Measurements from ENCODE around the gene KLK6. TPM values are rescaled to one million over a fixed set of nuclear protein-coding genes. Genes with fewer than 3 reads are reported as not detected.

Gene KLK6
- total RNA-seq, 1 experiment from 2014 or later, result 1.5 TPM

DNA sequence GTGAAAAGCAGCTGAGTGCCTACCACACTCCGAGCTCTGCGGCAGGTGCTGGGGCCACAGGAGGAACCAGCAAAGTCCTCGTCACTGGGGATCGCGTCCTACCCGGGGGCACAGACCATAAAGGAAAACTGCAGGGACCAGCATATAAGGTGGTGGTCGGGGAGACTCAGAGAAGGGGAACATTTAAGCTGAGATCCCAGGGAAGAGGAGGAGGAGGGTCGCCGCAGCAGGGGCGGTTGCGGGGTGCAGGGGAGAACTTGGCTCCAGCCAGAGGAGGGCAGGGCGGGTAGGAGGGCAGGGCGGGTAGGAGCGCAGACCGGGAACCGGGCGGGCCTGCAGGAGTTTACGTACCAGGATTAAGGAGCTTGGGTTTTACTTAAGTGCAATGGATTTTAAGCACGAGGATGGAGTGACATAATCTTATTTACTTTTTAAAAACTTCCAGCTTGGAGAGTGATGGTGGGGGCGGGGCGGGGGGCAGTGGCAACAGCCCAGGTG lies 57.2 kb downstream of the KLK6 start:
- DNase-seq, result no peak
- intact Hi-C loops (cut with micrococcal nuclease; ENCODE audit: unreplicated experiment), result no loop called here
- Mint-ChIP-seq H3K27me3 (ENCODE audit: insufficient read depth, unreplicated experiment) (peaks cover 13% of the 10 kb centered on the region), H3K36me3 (ENCODE audit: insufficient read depth, unreplicated experiment) (no peaks in the 10 kb centered on the region), H3K9me3 (ENCODE audit: unreplicated experiment) (no peaks in the 10 kb centered on the region), H3K4me3 (ENCODE audit: unreplicated experiment) (no peak overlapping the region), H3K27ac (ENCODE audit: unreplicated experiment) (no peak overlapping the region), H3K4me1 (ENCODE audit: low read depth, unreplicated experiment) (no peaks in the 10 kb centered on the region)
- Histone ChIP-seq H3K36me3 (ENCODE audit: control insufficient read depth, insufficient read depth, low read length) (no peaks in the 10 kb centered on the region), H3K4me3 (ENCODE audit: low read depth, low read length) (no peak overlapping the region), H3K4me1 (no peaks in the 10 kb centered on the region), H3K9me3 (no peaks in the 10 kb centered on the region), H3K27me3 (replicated peaks; ENCODE audit: control insufficient read depth, insufficient read depth, low read length) (no peaks in the 10 kb centered on the region)
- ChIA-PET CTCF (no interaction called here), POLR2A (interaction anchor here (0.7 kb wide), 1 partner anchor 206 kb away, joined by 22 read pairs; no protein-coding TSS in a partner anchor)
- TF ChIP-seq, protein P1, sequence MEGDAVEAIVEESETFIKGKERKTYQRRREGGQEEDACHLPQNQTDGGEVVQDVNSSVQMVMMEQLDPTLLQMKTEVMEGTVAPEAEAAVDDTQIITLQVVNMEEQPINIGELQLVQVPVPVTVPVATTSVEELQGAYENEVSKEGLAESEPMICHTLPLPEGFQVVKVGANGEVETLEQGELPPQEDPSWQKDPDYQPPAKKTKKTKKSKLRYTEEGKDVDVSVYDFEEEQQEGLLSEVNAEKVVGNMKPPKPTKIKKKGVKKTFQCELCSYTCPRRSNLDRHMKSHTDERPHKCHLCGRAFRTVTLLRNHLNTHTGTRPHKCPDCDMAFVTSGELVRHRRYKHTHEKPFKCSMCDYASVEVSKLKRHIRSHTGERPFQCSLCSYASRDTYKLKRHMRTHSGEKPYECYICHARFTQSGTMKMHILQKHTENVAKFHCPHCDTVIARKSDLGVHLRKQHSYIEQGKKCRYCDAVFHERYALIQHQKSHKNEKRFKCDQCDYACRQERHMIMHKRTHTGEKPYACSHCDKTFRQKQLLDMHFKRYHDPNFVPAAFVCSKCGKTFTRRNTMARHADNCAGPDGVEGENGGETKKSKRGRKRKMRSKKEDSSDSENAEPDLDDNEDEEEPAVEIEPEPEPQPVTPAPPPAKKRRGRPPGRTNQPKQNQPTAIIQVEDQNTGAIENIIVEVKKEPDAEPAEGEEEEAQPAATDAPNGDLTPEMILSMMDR (IDR thresholded peaks at IDR 0.05; ENCODE audit: insufficient read depth in 1 of 2, low read depth in 1 of 2, low read length in 1 of 2, severe bottlenecking in 1 of 2, unreplicated experiment in 1 of 2), result no peak
- BruUV-seq (replicated peaks), result no TSS peak

DNA sequence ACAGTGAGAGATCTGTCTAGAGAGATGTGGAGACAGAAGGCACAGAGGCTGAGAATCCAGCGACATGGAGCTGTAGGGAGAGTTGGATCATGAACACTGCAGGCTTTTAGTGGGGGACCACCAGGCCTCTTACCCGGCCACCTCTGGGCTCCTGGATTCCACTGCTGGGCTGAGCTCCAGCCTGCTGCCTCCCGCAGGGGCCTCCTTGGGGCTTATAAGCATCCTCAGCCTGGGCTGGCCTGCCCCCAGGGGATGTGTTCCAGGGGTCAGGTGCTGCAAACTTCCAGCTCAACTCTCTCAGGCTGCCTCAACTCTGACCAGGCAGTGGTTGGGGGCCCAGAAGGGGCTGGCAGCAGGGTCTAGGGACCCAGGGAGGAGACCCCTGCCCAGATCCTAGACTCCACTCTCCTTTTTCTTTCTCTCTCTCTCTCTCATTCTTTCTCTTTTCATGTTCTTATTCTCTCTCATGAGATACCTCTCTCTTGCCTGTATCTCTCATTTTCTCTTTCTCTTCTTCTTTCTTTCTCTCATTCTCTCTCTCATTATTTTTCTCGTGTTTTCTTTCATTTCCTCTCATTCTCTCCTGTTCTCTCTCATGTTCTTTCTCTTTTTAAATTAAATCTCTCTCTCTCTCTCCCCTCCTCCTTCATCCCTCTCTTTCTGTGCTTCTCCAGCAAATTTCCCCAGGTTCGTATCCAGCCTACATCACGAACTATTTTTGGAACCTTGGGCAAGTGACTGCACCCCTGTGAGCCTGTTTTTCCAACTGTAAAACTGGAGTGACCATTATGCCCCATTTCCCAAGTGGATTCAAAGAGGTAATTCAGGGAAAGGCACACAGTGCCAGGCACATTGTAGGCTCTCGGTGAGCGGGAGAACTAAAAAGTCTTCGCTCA lies 57.9 kb downstream of the KLK6 start, which contains the start of gene KLK4:
TSS of gene KLK4 (minus strand) at position 190 of the 896 bp plus-strand sequence. CDS start 657 bp downstream, outside the sequence.
- no peaks in the 10 kb centered on the region for H3K9me3 Mint-ChIP-seq (ENCODE audit: unreplicated experiment)
- no TSS peak for BruUV-seq (replicated peaks)
- no peaks in the 10 kb centered on the region for H3K4me1 ChIP-seq
- no peak for DNase-seq
- no peaks in the 10 kb centered on the region for H3K9me3 ChIP-seq
- H3K4me3 Mint-ChIP-seq (ENCODE audit: unreplicated experiment), result no peak within 1 kb of the TSS
- H3K36me3 ChIP-seq (ENCODE audit: control insufficient read depth, insufficient read depth, low read length), result no peaks in the 10 kb centered on the region
- POLR2A ChIA-PET, result interaction anchor here (0.7 kb wide), 1 partner anchor 206 kb away, joined by 22 read pairs; no protein-coding TSS in a partner anchor
- CTCF ChIA-PET, result no interaction called here
- no peaks in the 10 kb centered on the region for H3K4me1 Mint-ChIP-seq (ENCODE audit: low read depth, unreplicated experiment)
- no peaks in the 10 kb centered on the region for H3K36me3 Mint-ChIP-seq (ENCODE audit: insufficient read depth, unreplicated experiment)
- no peak within 1 kb of the TSS for H3K4me3 ChIP-seq (ENCODE audit: low read depth, low read length)
- intact Hi-C loops (cut with micrococcal nuclease; ENCODE audit: unreplicated experiment), result no loop called here
- H3K27ac Mint-ChIP-seq (ENCODE audit: unreplicated experiment), result no peak within 1 kb of the TSS
- H3K27me3 ChIP-seq (replicated peaks; ENCODE audit: control insufficient read depth, insufficient read depth, low read length), result no peaks in the 10 kb centered on the region
- H3K27me3 Mint-ChIP-seq (ENCODE audit: insufficient read depth, unreplicated experiment), result peaks cover 9% of the 10 kb centered on the region
- TF ChIP-seq, protein P1 (IDR thresholded peaks at IDR 0.05; ENCODE audit: insufficient read depth in 1 of 2, low read depth in 1 of 2, low read length in 1 of 2, severe bottlenecking in 1 of 2, unreplicated experiment in 1 of 2), result no peak

DNA sequence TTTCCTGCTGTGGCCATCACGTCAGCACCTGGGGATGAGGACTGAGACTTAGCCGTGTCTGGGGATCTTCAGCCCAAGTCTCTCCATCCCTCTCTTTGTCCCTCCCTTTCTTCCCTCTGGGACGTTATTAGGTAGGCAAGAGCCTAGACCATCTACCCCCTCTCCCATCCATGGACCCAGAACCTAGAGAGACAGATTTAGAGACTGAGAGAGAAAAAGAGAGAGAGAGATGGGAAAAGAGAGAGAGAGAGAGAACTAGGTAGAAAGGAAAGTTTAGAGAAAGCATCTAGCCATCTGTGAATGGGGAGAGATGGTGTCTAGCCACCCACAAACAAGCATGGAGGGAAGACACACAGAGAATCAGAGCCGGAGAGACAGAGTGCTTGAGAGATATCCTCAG lies 58.7 kb downstream of the KLK6 start:
- TF ChIP-seq, protein P1 (IDR thresholded peaks at IDR 0.05; ENCODE audit: insufficient read depth in 1 of 2, low read depth in 1 of 2, low read length in 1 of 2, severe bottlenecking in 1 of 2, unreplicated experiment in 1 of 2), result no peak
- Mint-ChIP-seq H3K36me3 (ENCODE audit: insufficient read depth, unreplicated experiment) (no peaks in the 10 kb centered on the region), H3K27ac (ENCODE audit: unreplicated experiment) (no peak overlapping the region), H3K9me3 (ENCODE audit: unreplicated experiment) (no peaks in the 10 kb centered on the region), H3K4me3 (ENCODE audit: unreplicated experiment) (no peak overlapping the region), H3K4me1 (ENCODE audit: low read depth, unreplicated experiment) (no peaks in the 10 kb centered on the region), H3K27me3 (ENCODE audit: insufficient read depth, unreplicated experiment) (peaks cover 12% of the 10 kb centered on the region)
- Histone ChIP-seq H3K27me3 (replicated peaks; ENCODE audit: control insufficient read depth, insufficient read depth, low read length) (no peaks in the 10 kb centered on the region), H3K9me3 (no peaks in the 10 kb centered on the region), H3K4me3 (ENCODE audit: low read depth, low read length) (no peak overlapping the region), H3K36me3 (ENCODE audit: control insufficient read depth, insufficient read depth, low read length) (no peaks in the 10 kb centered on the region), H3K4me1 (no peaks in the 10 kb centered on the region)
- ChIA-PET POLR2A (no interaction called here), CTCF (no interaction called here)
- no peak for DNase-seq
- intact Hi-C loops (cut with micrococcal nuclease; ENCODE audit: unreplicated experiment), result no loop called here
- no TSS peak for BruUV-seq (replicated peaks)

Data from Caco-2 (cell line).